Measurements from ENCODE around the gene IL21. TPM values are rescaled to one million over a fixed set of nuclear protein-coding genes. Genes with fewer than 3 reads are reported as not detected.
"Not testable (repeated sequence)": the region's sequence is repeated elsewhere in the genome, so short reads cannot be mapped to it uniquely, and the experiment has no call there.

The IL21 gene
- not detected for polyA plus RNA-seq (ENCODE audit: insufficient read length)

DNA sequence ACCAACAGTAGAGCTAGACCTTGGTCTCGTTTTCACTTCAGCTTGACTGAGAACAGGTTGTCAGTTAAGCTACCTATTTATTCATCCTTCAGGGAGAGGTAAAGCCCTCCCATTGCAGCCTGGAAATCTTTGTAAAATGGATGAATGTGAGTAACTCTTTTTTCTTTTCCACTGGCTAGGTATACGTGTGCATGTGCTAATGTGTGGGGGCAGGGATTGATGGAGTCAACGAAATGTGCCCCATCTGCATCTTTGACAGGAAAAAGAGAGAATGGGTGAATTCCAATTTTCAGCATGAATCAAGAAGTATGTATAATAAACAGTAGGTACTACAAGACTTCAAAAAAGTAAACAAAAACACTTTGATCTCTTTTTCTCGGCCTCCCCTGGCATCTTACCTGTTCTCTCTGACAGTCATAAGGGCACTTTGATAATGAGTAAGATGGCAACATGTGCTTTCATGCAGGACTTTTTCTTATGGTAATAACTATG, at the start of gene IL21:
TSS of gene IL21 (minus strand) at position 51 of the 492 bp plus-strand sequence. CDS start 55 bp downstream, outside the sequence.
- no peak for DNase-seq (ENCODE audit: low read depth)

- DNase-seq (ENCODE audit: low read depth), result no peak
These were observed 49.3 kb upstream of the IL21 start for GRCh38 chr4:122669911-122670738.

DNA sequence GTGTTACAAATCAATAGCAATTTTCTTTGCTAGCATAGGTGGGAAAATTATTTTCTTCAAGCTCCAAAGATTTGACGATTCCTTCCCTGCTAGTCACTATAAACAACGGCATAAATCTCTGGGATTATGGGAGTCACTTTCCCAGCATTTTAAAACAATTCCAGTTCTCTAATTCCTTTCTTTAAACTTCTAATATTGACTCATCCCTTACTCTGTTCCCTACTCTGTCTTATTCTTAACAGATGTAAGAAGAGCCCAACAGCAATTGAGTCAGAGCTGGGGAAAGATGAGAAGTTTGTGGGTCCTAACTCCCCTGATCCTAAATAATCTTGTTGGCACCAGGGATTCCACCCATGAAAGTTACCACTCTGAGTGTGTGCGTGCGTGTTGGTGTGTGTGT, 47.4 kb upstream of the IL21 start:
- no peak for DNase-seq (ENCODE audit: low read depth)

DNA sequence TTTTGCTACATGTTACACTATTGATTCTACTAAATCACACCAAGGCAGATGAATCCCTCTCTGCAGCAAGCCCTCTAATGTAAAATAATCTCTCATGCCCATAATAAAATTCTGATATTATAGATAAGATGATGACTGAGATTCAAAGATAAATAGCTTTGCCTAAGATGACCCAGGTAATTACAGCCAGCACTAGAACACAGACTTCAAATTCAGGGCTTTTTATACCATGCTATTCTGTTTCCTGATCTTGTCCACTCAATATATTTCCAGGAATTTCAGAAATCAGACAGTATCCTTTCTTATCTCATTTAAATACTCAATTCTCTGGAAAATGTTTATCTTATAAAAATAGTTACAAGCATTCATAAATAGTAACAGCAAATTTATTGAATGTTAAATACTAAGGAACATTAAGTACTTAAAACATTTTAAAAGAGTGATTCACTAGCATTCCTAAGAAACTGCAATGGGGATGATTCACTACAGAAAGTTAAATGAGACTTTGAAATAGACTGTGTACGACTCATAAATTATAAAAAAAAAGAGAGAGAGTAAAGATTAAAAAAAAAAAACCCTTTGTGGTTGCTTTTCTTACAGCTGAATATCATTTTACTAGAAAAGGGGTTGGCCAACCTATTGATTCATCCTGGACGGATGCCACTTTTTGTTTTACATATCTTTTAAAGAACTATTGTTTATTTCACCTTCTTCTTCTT, 45.8 kb upstream of the IL21 start:
- DNase-seq (ENCODE audit: low read depth), result no peak

DNA sequence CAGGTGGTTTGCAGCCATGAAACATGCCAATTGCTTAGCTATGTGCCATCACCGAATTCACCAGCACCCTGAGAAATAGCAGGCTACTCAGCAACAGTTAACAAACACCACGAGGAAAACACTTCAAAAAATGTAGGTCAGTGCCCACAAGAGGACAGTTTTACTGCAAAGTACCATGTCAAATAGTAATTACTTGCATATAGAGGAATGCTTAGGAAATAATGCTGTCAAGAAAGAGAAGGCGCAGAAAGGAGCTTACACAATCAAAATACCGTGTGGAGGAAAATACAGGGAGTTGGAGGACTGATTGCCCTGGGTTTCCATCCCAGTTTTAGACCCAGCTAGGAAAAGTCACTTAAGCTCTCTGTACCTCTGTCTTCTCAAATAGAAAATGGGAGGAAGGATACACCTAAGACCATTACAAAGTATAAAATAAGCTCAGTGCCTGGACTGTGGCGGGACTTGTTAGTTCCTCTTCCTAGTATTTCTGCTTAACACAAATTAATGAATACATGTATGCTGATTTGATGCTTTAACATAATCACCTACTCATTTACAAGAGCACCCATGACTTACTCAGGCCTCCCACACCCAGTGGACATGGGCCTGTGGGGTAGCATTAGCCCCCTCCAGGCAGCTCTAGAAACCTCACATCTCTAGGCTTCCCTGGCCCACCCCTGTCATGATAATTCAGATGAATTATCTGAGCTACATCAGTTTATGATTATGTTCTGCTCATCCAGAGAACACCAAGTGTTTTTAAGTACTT, 44.5 kb upstream of the IL21 start:
- DNase-seq (ENCODE audit: low read depth), result no peak

- no peak for DNase-seq (ENCODE audit: low read depth)
These were observed 43.1 kb upstream of the IL21 start for GRCh38 chr4:122663814-122664610.

DNA sequence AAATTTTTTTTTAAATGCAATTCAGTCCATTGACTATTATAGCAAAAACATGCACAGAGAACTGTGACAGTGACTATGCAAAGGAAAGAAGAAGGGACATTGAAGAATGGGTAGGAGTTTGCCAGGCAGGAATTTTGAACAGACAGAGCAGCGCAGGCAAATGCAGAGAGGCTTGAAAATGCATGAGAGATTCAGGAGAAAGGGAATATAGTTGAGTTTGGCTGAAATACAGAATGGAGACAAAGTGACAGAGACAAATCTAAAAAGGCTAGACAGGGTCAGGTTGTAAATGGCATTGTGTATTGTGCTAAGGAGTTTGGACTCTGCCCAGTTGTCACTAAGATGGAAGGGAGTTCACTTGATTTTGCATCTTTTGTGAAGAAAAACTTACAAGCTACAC, 42.4 kb upstream of the IL21 start:
- no peak for DNase-seq (ENCODE audit: low read depth)

DNA sequence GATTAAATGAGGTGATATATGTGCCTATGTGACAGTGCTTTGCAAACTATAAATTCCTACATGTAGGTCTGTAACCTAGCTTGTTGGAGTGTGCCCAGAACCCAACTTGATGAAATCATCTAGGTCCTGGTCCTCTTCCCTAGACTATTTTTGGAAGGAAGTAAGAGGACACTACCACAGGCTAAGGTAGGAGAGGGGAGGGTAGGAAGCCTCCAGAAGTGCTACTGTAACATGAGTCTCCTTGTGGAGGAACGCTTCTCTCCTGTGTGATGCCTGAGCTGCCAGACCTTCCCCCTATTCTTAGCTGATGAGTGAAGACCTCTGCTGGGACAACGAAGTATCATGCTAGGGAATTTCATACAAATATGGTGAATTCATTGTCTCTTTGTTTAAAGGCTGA, 41.8 kb upstream of the IL21 start:
- DNase-seq (ENCODE audit: low read depth), result no peak

DNA sequence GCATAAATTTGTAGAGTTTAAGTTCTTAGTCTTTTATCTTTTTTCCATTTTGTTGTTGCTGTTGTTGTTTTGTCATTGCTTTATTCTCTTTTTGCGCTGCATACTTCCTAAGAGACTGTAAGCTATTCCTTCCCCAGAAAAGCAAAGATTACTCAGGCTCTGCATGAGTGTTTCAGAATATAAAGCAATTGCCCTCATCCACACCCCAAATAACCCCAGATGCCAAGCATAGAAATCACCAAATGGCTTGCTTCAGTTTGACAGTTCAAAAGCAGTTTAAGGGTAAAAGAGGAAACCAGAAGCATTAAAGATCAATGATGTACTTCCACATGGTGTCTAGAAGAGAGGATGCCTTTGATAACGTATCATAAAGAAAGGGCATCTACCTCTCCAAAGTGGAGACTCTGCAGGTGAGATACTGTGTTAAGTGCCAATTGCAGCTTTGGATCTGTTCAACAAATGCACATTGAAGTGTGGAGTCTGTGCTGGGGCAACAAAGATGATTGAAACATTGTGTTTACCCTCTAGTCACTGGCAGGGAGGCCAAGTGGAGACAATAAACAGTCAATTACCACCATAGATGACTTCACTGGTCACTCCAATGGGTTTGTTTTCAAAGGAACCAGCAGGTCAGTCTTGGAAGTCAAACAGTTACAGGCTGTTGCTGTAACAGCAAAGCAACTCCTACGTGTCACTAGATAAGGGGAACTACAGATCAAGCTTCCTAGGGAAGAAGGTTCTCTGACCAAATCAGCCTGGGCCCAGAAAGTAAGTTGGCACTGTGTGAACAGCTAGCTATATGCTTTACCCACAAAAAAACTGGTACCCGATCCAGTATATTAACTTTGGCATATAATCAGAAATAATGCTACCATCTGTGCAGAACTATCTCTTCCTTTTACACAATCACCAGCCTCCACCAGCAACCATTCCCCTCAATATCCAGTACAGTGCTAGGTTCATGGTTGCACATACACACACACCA, 40.6 kb upstream of the IL21 start:
- no peak for DNase-seq (ENCODE audit: low read depth)

GRCh38 chr4:122658818-122659295, 38.0 kb upstream of the IL21 start:
- DNase-seq (ENCODE audit: low read depth), result no peak

DNA sequence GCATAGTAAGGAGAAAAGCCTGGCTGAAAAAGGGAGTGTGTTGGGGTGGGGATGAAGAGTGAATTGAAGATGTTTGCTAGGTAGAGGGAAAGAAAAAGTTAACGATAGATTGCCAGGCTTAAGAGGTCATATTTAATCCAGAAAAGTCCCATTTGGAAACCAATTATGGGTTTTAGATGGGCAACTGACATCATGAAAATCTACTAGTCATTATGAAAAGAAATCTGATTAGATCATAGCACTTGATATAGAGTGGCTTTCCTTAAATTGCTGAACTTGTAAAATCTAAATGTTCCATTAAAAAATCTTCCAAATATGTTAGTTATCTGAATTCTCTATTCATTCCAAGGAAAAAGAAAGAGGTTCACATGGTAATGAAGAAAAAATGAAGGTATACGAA, 37.5 kb upstream of the IL21 start:
- DNase-seq (ENCODE audit: low read depth), result no peak

DNA sequence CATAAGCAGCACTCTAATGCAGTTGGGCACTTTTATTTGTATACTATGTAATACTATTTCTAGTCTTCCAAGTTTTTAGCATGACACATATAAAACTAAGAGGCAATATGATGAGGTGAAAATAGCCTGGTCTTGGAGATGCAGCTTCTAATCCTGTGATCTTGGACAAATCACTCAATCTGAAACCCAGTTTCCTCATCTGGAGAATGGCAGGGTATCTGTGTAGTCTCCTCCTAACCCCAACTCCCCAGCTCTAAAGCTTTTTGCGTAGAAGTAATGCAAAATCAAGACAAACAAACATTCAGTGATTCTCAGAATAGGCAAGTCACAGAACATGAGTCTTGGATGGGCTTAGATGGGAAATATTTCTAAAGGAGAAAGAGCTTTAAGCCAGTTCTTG, 36.7 kb upstream of the IL21 start:
- no peak for DNase-seq (ENCODE audit: low read depth)

DNA sequence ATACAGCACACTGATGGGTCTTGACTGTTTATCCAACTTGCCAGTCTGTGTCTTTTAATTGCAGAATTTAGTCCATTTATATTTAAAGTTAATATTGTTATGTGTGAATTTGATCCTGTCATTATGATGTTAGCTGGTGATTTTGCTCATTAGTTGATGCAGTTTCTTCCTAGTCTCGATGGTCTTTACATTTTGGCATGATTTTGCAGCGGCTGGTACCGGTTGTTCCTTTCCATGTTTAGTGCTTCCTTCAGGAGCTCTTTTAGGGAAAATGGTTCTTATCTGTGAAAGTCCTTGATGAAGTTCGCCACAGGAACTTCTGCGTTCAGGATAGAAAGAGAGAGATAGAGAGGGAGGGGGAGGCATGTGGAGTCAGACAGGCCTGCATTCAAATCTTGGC, 35.7 kb upstream of the IL21 start:
- DNase-seq (ENCODE audit: low read depth), result not testable (repeated sequence)

GRCh38 chr4:122652379-122652778, 31.5 kb upstream of the IL21 start:
- peak; percentile 5 for DNase-seq (ENCODE audit: low read depth)

GRCh38 chr4:122650148-122650547, 29.3 kb upstream of the IL21 start:
- DNase-seq (ENCODE audit: low read depth), result no peak

DNA sequence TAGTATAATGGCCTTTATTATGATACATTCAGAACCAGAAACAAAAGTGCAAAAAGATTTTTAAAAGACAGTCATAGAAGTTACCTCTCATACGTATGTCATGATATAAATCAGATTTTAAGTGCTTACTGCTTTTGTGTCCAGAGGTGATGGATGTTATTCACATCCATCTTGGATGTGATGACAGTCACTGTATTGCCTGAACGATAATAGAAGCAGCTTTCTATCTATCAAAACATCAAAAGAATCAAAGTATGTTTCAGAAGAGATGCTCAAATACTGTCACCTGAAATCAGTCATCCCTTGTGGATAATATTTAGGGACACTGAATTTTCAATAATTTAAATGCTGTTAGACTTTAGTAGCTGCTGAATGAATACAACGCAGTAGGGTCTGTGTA, 26.8 kb upstream of the IL21 start:
- no peak for DNase-seq (ENCODE audit: low read depth)

DNA sequence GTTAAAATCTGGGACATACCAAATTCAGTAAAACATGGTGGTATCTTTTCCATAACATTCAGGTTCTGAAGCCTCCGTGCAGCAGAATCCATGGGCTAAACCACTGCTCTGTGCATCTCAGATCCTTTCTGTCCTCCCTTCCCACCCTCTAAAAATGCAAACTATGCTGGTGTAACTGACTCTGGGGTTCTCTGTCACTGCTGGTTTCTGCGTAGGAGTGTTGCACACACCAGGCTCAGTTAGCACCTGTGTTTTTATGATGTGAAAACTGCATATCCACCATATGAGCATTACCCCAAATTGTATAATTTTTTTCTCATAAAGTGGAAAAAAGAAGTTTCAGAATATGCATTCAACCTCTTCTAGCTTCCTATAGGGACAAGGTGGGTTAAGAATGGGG, 22.4 kb upstream of the IL21 start:
- no peak for DNase-seq (ENCODE audit: low read depth)

DNA sequence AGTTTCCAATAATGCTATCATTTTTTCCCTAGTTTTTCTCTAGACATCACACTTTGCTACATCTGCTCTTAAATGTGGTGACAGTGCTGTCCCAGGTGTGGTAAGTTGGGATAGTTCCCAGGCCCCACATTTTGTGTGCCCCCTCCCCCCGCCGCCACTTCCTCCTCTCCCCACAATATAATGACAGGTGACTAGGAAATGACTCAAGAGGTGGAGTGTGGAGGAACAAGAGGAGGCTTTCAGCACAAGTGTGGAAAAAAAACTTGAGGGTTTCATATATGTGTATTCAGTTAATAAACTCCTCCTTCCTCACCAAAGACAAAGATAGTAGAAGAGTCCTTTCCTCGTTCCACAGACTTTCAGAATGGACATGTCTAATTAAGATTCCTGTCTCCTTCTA, 18.3 kb upstream of the IL21 start:
- no peak for DNase-seq (ENCODE audit: low read depth)

DNA sequence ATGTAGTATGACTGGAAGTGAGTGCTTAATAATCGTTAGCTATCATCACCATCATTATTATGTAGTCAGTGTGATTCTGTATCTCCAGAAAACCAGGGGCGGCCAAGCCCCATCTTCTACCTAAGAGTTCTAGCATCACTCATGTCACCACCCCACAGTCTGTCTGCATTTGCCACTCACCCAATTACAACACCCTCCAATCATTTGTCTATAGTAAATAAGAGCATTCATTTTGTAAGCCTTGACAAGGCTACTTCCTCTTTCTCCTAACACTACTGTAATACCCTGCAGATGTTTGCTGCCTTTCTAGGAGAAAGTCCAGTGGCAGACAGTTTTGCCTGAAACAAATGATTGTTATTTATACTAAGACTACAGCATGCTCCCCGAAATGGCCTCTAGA, 15.8 kb upstream of the IL21 start:
- DNase-seq (ENCODE audit: low read depth), result no peak

DNA sequence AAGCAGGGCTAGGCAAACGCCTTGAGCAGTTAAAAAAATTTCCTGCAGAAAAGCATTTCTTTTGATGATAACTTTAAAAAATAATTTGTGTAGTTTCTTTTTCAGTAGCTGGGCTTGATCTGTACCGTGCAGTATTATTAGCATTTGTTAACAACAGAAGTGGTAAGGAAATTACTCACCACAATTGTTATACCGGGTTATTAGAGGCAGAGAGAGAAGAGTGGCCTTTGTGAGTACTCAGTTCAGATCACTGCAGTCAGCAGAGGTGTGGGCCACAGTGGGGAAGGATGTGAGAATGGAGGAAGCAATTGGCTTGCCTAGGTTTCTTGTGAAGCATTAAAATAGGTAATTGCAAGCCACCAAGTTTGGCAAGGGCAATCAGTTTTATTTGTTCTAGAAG, 14.3 kb upstream of the IL21 start:
- no peak for DNase-seq (ENCODE audit: low read depth)
